C4-2B (cell line): ENCODE results near the gene UQCRC1.

Experiments
- H3K27ac ChIP-seq: fragments of 450-650 bp; 2 replicates; pipeline ENCODE4 v1.5.1; 2017
- CTCF ChIP-seq: fragments of 450-650 bp; conservative IDR thresholded peaks from 2 replicates; pipeline ENCODE4 v1.5.1; 2017; ENCODE audit warnings: mild to moderate bottlenecking
- ZFX ChIP-seq: fragments of 450-650 bp; IDR thresholded peaks from 2 replicates; pipeline ENCODE4 v1.6.1; 2017

The UQCRC1 gene

GRCh38 chr3:48569400-48569799, 40.0 kb downstream of the UQCRC1 start:
- no peak for TF ChIP-seq CTCF
- no peak for TF ChIP-seq ZFX
- H3K27ac ChIP-seq = no peak overlapping the region

GRCh38 chr3:48568476-48568875, 41.0 kb downstream of the UQCRC1 start:
- TF ChIP-seq ZFX (no peak), CTCF (no peak)
- H3K27ac ChIP-seq = no peak overlapping the region

GRCh38 chr3:48567500-48567899, 41.9 kb downstream of the UQCRC1 start:
- no peak for TF ChIP-seq ZFX
- no peak for TF ChIP-seq CTCF

GRCh38 chr3:48567090-48567489, 42.4 kb downstream of the UQCRC1 start:
- TF ChIP-seq ZFX = no peak
- TF ChIP-seq CTCF = no peak
- no peak overlapping the region for H3K27ac ChIP-seq

More at GRCh38 chr3:48567500-48567899, 41.9 kb downstream of the UQCRC1 start:
- H3K27ac ChIP-seq = no peak overlapping the region

- no peak overlapping the region for H3K27ac ChIP-seq
Observed at GRCh38 chr3:48566401-48566760, 43.1 kb downstream of the UQCRC1 start.

GRCh38 chr3:48565591-48566400, 43.6 kb downstream of the UQCRC1 start:
- H3K27ac ChIP-seq = no peak overlapping the region

More at GRCh38 chr3:48566401-48566760, 43.1 kb downstream of the UQCRC1 start:
- no peak for TF ChIP-seq CTCF
- no peak for TF ChIP-seq ZFX

More at GRCh38 chr3:48565591-48566400, 43.6 kb downstream of the UQCRC1 start:
- TF ChIP-seq CTCF (no peak), ZFX (no peak)
